ENCODE measurements around the gene FOXJ1. TPM values are rescaled to one million over a fixed set of nuclear protein-coding genes. Genes with fewer than 3 reads are reported as not detected.

The FOXJ1 gene
- total and polyA plus RNA-seq, 2 of the 13 experiments (the other 11 are each of a cell fraction or from before 2014, with no cell fraction given) = 0.98 to 1.6 TPM

DNA sequence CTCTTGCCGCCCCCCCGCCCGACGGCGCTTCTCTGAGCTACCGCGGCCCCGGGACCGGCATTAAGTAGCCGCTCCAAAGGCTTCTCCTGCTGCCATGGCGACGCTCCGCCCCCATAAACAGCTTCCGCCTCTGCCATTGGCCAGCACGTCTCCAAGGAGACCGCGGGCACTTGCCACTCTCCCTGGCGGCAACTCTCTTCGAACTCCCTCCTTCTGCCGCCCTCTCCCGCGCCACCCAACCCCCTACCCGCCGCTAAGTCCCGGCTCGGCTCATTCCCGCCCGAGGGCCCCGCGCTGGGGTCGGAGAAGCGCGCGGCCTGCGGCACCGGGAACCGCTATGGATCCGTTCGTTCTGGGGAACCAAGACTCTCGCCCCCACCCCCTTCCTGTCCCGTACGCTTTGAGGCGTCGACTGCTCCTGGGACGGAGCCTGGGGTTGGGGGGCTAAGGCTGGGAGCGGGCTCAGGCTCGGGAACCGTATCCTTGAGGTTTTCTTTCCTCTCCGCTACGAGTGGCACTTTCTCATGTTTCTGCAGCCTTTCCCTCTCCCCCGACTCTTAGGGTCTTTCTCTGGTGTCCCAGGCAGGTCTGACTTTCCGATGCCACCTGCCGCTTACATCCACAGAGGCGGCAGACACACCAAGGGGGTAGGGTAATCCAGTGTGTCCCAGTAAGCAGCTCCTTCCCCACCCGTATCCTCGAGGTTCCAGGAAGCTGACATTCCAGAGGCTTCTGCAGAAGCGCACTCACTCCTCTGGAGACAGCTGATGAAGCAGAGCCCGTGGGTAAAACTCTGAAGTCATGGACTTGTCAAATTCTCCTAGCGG is at the start of gene FOXJ1 (continued):
- TF ChIP-seq HDAC1 (CRISPR knock-in tag; IDR thresholded peaks at IDR 0.05) = peak; percentile 92
- TF ChIP-seq, protein P1, sequence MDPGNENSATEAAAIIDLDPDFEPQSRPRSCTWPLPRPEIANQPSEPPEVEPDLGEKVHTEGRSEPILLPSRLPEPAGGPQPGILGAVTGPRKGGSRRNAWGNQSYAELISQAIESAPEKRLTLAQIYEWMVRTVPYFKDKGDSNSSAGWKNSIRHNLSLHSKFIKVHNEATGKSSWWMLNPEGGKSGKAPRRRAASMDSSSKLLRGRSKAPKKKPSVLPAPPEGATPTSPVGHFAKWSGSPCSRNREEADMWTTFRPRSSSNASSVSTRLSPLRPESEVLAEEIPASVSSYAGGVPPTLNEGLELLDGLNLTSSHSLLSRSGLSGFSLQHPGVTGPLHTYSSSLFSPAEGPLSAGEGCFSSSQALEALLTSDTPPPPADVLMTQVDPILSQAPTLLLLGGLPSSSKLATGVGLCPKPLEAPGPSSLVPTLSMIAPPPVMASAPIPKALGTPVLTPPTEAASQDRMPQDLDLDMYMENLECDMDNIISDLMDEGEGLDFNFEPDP (CRISPR knock-in tag; conservative IDR thresholded peaks at IDR 0.05) = no peak
- TF ChIP-seq NCOR1 (IDR thresholded peaks at IDR 0.05; ENCODE audit: borderline replicate concordance, low read length) = no peak
- TF ChIP-seq, protein P2, sequence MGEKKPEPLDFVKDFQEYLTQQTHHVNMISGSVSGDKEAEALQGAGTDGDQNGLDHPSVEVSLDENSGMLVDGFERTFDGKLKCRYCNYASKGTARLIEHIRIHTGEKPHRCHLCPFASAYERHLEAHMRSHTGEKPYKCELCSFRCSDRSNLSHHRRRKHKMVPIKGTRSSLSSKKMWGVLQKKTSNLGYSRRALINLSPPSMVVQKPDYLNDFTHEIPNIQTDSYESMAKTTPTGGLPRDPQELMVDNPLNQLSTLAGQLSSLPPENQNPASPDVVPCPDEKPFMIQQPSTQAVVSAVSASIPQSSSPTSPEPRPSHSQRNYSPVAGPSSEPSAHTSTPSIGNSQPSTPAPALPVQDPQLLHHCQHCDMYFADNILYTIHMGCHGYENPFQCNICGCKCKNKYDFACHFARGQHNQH (CRISPR knock-in tag; IDR thresholded peaks at IDR 0.05) = peak; percentile 46; the same call in 1 of the 2 replicates
- TF ChIP-seq KMT2B (CRISPR knock-in tag; IDR thresholded peaks at IDR 0.05) = peak; percentile 51; the same call in 1 of the 2 replicates
- TF ChIP-seq ATF7 (IDR thresholded peaks at IDR 0.05) = no peak
- TF ChIP-seq ATF7 (CRISPR knock-in tag; IDR thresholded peaks at IDR 0.05) = no peak
- 0 out of 2 replicates have a peak, but pooled peaks have one; percentile 58 for TF ChIP-seq ZNF724P (CRISPR knock-in tag; IDR thresholded peaks at IDR 0.05; ENCODE audit: borderline replicate concordance)
- TF ChIP-seq, protein P3, sequence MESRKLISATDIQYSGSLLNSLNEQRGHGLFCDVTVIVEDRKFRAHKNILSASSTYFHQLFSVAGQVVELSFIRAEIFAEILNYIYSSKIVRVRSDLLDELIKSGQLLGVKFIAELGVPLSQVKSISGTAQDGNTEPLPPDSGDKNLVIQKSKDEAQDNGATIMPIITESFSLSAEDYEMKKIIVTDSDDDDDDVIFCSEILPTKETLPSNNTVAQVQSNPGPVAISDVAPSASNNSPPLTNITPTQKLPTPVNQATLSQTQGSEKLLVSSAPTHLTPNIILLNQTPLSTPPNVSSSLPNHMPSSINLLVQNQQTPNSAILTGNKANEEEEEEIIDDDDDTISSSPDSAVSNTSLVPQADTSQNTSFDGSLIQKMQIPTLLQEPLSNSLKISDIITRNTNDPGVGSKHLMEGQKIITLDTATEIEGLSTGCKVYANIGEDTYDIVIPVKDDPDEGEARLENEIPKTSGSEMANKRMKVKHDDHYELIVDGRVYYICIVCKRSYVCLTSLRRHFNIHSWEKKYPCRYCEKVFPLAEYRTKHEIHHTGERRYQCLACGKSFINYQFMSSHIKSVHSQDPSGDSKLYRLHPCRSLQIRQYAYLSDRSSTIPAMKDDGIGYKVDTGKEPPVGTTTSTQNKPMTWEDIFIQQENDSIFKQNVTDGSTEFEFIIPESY (CRISPR knock-in tag; IDR thresholded peaks at IDR 0.05) = no peak
- no peak for TF ChIP-seq ZNF180 (CRISPR knock-in tag; IDR thresholded peaks at IDR 0.05; ENCODE audit: borderline replicate concordance, low read depth)
- TF ChIP-seq ZNF788 (CRISPR knock-in tag; IDR thresholded peaks at IDR 0.05; ENCODE audit: borderline replicate concordance) = peak; percentile 86; the same call in 1 of the 2 replicates
- TF ChIP-seq DZIP1 (CRISPR knock-in tag; IDR thresholded peaks at IDR 0.05) = 0 out of 2 replicates have a peak, but pooled peaks have one; percentile 17
- no peak for TF ChIP-seq GTF2F1 (IDR thresholded peaks at IDR 0.05; ENCODE audit: low read length)
- no peak for TF ChIP-seq ZNF329 (CRISPR knock-in tag; IDR thresholded peaks at IDR 0.05; ENCODE audit: low read depth)
- peak; percentile 71; the same call in 1 of the 2 replicates for TF ChIP-seq FOXK1 (CRISPR knock-in tag; IDR thresholded peaks at IDR 0.05; ENCODE audit: borderline replicate concordance, low read depth)
- TF ChIP-seq SAP130 (CRISPR knock-in tag; IDR thresholded peaks at IDR 0.05; ENCODE audit: low read depth) = peak; percentile 99
- TF ChIP-seq ZKSCAN8 (CRISPR knock-in tag; IDR thresholded peaks at IDR 0.05; ENCODE audit: borderline replicate concordance) = no peak
